SK-N-SH (cell line): ENCODE data around the gene PRKACG.

Source experiments
- EZH2phosphoT487 ChIP-seq: fragments of 200-600 bp; sonication (generic); IDR thresholded peaks from 2 replicates; pipeline ENCODE4 v1.6.1; 2017; ENCODE audit warnings: low read depth, mixed run types, mild to moderate bottlenecking, antibody characterized with exemption, moderate library complexity, borderline replicate concordance
- GABPA ChIP-seq: IDR thresholded peaks from 2 replicates; pipeline ENCODE4 v1.4.0; 2012; ENCODE audit warnings: low read depth, mild to moderate bottlenecking
- MAX ChIP-seq: IDR thresholded peaks from 2 replicates; pipeline ENCODE4 v1.4.0; 2012; ENCODE audit warnings: low read depth
- POLR2AphosphoS5 ChIP-seq: IDR thresholded peaks from 2 replicates; pipeline ENCODE4 v1.6.1; 2012; ENCODE audit warnings: low read depth, low read length
- RAD21 ChIP-seq: IDR thresholded peaks from 2 replicates; pipeline ENCODE4 v1.6.1; 2012; ENCODE audit warnings: mild to moderate bottlenecking, low read length
- RCOR1 ChIP-seq: fragments of 150-350 bp; IDR thresholded peaks from 2 replicates; pipeline ENCODE4 v1.6.1; 2017; ENCODE audit warnings: antibody characterized with exemption, low read length
- TAF1 ChIP-seq: IDR thresholded peaks from 2 replicates; pipeline ENCODE4 v1.6.1; 2012; ENCODE audit warnings: low read depth, mild to moderate bottlenecking, low read length, moderate library complexity, borderline replicate concordance
- TF ChIP-seq, protein P1 (sequence below): fragments of 200-600 bp; sonication (generic); IDR thresholded peaks from 2 replicates; pipeline ENCODE4 v1.6.1; 2017; ENCODE audit warnings: antibody characterized with exemption, mild to moderate bottlenecking, moderate library complexity
- TF ChIP-seq, protein P2 (sequence below): IDR thresholded peaks from 2 replicates; pipeline ENCODE4 v1.6.1; 2012; ENCODE audit warnings: mild to moderate bottlenecking, low read depth, low read length, moderate library complexity
- TF ChIP-seq, protein P3 (sequence below): IDR thresholded peaks from 2 replicates; pipeline ENCODE4; 2012
- TF ChIP-seq, protein P4 (sequence below): fragments of 150-350 bp; IDR thresholded peaks from 2 replicates; pipeline ENCODE4 v1.6.1; 2017; ENCODE audit warnings: antibody characterized with exemption, low read length, low read depth, borderline replicate concordance
- TF ChIP-seq, protein P5 (sequence below): fragments of 150-350 bp; IDR thresholded peaks from 2 replicates; pipeline ENCODE4 v1.6.1; 2016; ENCODE audit warnings: mild to moderate bottlenecking, low read depth, low read length

- TF ChIP-seq, protein P1, sequence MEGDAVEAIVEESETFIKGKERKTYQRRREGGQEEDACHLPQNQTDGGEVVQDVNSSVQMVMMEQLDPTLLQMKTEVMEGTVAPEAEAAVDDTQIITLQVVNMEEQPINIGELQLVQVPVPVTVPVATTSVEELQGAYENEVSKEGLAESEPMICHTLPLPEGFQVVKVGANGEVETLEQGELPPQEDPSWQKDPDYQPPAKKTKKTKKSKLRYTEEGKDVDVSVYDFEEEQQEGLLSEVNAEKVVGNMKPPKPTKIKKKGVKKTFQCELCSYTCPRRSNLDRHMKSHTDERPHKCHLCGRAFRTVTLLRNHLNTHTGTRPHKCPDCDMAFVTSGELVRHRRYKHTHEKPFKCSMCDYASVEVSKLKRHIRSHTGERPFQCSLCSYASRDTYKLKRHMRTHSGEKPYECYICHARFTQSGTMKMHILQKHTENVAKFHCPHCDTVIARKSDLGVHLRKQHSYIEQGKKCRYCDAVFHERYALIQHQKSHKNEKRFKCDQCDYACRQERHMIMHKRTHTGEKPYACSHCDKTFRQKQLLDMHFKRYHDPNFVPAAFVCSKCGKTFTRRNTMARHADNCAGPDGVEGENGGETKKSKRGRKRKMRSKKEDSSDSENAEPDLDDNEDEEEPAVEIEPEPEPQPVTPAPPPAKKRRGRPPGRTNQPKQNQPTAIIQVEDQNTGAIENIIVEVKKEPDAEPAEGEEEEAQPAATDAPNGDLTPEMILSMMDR = no peak
- TF ChIP-seq EZH2phosphoT487 = no peak
- TF ChIP-seq, protein P2, sequence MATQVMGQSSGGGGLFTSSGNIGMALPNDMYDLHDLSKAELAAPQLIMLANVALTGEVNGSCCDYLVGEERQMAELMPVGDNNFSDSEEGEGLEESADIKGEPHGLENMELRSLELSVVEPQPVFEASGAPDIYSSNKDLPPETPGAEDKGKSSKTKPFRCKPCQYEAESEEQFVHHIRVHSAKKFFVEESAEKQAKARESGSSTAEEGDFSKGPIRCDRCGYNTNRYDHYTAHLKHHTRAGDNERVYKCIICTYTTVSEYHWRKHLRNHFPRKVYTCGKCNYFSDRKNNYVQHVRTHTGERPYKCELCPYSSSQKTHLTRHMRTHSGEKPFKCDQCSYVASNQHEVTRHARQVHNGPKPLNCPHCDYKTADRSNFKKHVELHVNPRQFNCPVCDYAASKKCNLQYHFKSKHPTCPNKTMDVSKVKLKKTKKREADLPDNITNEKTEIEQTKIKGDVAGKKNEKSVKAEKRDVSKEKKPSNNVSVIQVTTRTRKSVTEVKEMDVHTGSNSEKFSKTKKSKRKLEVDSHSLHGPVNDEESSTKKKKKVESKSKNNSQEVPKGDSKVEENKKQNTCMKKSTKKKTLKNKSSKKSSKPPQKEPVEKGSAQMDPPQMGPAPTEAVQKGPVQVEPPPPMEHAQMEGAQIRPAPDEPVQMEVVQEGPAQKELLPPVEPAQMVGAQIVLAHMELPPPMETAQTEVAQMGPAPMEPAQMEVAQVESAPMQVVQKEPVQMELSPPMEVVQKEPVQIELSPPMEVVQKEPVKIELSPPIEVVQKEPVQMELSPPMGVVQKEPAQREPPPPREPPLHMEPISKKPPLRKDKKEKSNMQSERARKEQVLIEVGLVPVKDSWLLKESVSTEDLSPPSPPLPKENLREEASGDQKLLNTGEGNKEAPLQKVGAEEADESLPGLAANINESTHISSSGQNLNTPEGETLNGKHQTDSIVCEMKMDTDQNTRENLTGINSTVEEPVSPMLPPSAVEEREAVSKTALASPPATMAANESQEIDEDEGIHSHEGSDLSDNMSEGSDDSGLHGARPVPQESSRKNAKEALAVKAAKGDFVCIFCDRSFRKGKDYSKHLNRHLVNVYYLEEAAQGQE = no peak
- no peak for TF ChIP-seq GABPA
- TF ChIP-seq, protein P3, sequence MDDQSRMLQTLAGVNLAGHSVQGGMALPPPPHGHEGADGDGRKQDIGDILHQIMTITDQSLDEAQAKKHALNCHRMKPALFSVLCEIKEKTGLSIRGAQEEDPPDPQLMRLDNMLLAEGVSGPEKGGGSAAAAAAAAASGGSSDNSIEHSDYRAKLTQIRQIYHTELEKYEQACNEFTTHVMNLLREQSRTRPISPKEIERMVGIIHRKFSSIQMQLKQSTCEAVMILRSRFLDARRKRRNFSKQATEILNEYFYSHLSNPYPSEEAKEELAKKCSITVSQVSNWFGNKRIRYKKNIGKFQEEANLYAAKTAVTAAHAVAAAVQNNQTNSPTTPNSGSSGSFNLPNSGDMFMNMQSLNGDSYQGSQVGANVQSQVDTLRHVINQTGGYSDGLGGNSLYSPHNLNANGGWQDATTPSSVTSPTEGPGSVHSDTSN = no peak
- TF ChIP-seq TAF1 = no peak
- TF ChIP-seq, protein P4, sequence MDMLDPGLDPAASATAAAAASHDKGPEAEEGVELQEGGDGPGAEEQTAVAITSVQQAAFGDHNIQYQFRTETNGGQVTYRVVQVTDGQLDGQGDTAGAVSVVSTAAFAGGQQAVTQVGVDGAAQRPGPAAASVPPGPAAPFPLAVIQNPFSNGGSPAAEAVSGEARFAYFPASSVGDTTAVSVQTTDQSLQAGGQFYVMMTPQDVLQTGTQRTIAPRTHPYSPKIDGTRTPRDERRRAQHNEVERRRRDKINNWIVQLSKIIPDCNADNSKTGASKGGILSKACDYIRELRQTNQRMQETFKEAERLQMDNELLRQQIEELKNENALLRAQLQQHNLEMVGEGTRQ = no peak
- no peak for TF ChIP-seq RAD21
- no peak for TF ChIP-seq MAX
- no peak for TF ChIP-seq RCOR1
- TF ChIP-seq, protein P5, sequence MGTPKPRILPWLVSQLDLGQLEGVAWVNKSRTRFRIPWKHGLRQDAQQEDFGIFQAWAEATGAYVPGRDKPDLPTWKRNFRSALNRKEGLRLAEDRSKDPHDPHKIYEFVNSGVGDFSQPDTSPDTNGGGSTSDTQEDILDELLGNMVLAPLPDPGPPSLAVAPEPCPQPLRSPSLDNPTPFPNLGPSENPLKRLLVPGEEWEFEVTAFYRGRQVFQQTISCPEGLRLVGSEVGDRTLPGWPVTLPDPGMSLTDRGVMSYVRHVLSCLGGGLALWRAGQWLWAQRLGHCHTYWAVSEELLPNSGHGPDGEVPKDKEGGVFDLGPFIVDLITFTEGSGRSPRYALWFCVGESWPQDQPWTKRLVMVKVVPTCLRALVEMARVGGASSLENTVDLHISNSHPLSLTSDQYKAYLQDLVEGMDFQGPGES = no peak
- TF ChIP-seq POLR2AphosphoS5 = no peak
Measured at GRCh38 chr9:69028754-69029153, 14.8 kb upstream of the PRKACG start.
